ENCODE data around the gene P2RX2. TPM values are rescaled to one million over a fixed set of nuclear protein-coding genes. Genes with fewer than 3 reads are reported as not detected.

Gene P2RX2
- total RNA-seq: not detected

DNA sequence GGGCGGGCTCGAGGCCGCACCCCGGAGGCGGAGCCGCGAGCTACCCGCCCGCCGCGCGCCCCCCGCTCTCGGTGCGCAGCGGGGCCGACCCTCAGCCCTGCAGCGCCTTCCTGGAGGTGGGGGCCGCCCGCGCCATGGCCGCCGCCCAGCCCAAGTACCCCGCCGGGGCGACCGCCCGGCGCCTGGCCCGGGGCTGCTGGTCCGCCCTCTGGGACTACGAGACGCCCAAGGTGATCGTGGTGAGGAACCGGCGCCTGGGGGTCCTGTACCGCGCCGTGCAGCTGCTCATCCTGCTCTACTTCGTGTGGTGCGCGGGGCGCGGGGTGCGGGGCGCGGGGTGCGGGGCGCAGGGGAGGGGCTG lies at the start of gene P2RX2:
P2RX2 (plus strand) TSS at position 94 of the 361 bp plus-strand sequence; CDS start at position 135, 41 bp downstream.
- TF ChIP-seq, protein P1, sequence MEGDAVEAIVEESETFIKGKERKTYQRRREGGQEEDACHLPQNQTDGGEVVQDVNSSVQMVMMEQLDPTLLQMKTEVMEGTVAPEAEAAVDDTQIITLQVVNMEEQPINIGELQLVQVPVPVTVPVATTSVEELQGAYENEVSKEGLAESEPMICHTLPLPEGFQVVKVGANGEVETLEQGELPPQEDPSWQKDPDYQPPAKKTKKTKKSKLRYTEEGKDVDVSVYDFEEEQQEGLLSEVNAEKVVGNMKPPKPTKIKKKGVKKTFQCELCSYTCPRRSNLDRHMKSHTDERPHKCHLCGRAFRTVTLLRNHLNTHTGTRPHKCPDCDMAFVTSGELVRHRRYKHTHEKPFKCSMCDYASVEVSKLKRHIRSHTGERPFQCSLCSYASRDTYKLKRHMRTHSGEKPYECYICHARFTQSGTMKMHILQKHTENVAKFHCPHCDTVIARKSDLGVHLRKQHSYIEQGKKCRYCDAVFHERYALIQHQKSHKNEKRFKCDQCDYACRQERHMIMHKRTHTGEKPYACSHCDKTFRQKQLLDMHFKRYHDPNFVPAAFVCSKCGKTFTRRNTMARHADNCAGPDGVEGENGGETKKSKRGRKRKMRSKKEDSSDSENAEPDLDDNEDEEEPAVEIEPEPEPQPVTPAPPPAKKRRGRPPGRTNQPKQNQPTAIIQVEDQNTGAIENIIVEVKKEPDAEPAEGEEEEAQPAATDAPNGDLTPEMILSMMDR (IDR thresholded peaks at IDR 0.05; ENCODE audit: low read depth): no peak

DNA sequence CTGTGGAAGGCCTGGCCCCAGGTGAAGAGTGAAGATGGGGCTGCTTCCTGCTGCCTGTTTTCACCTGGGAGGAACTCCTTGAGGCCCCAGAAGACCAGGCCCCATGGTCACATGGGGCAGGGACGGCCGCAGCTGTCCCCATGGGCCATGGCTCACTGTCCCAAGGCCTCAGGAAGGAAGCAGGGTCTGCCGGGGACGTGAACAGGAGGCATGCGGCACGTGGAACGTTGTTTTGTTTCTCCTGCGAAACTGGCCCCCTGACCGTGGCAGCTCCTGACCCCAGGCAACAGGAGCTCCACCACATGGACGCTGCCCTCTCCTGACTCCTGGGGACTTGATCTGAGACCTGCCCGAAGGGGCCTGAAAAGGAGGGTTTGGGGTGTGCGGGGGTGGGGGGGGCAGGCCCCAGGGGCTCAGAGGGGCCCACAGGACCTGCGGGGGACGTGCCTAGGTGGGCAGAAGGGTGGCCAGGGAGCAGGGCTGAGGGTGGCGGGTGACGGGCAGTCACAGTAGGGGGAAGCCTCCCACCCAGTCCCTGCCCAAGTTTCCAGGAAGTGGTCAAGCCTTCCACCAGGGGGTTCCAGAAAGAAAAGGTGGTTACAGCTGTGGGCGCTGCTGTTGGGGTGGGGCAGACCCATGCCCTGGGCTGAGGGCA lies 49.6 kb upstream of the P2RX2 start:
- TF ChIP-seq, protein P1 (IDR thresholded peaks at IDR 0.05; ENCODE audit: low read depth): no peak

DNA sequence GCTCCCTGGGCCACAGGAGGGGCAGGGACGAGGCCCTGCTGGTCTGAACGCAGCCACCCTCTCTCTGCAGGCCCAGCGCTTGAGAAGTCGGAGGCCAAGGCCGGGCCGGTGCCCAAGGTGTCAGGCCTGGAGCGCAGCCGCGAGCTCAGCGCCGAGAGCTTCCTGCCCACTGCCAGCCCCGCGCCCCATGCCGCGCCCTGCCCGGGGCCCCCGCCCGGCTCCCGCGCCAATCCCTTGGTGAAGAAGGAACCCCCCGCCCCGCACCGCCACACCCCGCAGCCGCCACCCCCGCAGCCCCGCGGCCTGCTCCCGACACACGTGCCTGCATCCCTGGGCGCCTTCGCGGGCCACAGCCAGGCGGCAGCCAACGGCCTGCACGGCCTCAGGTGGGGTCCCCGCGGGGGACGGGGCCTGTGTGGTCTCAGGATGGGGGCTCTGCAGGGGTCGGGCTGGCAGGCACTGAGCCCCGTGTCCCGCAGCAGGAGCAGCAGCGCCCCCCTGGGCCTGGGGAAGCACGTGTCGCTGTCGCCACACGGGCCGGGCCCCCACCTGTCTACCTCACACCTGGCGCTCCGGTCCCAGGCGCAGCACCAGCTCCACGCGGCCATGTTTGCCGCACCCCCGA lies 48.6 kb upstream of the P2RX2 start:
- TF ChIP-seq, protein P1 (IDR thresholded peaks at IDR 0.05; ENCODE audit: low read depth): no peak

DNA sequence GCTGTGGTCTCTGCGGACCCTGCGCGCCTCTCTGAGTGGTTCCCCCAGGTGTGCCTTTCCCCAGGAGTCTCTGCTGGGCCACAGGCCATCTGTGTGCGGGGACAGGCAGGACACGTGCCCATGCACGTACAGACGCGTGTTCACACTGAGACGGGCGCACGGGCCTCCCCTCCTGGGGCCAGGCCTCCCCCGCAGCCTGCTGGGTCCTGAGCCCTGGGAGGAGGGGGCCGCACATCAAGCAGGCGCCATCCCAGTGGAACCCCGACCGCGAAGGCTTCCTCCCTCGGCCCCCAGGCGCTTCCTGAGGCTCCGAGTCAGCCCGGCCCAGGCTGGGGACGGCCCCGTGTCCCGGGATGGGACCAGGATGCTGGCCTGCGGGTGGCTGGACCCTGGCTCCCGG lies 47.9 kb upstream of the P2RX2 start:
- TF ChIP-seq, protein P1 (IDR thresholded peaks at IDR 0.05; ENCODE audit: low read depth): no peak

DNA sequence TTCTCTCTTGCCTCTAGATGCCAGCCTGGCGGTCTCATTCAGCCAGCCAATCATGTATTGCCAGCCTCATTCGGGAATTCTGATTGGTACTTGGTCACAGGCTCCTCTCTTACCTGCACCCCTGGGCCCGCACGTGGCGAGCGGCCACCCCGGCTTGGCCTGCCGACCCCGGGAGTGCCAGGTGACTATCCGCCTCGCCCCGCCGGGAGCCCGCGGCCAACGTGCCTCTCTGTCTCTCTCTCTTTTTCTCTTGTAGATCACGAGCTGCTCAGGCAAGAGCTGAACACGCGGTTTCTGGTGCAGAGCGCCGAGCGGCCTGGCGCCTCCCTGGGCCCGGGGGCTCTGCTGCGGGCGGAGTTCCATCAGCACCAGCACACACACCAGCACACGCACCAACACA lies 47.5 kb upstream of the P2RX2 start:
- TF ChIP-seq, protein P1 (IDR thresholded peaks at IDR 0.05; ENCODE audit: low read depth): no peak

DNA sequence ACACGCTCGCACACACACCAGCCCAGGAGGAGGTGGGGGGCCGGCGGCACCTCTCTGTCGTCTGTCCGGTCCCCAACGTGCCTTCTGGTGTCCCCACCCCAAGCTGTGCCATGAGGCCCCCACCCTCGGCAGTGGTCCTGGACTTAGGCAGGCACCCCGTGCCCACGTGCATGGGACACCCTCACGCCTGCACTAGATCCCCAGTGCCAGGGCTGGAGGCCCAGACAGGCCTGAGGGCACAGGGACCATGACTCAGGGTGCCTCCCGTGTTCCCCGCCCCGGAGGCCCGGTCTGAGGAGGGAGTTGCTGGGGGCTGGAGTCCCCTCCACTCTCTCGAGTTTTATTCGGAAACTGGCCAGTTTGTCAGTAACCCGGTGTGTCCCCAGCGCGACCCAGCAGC lies 47.0 kb upstream of the P2RX2 start:
- TF ChIP-seq, protein P1 (IDR thresholded peaks at IDR 0.05; ENCODE audit: low read depth): no peak

DNA sequence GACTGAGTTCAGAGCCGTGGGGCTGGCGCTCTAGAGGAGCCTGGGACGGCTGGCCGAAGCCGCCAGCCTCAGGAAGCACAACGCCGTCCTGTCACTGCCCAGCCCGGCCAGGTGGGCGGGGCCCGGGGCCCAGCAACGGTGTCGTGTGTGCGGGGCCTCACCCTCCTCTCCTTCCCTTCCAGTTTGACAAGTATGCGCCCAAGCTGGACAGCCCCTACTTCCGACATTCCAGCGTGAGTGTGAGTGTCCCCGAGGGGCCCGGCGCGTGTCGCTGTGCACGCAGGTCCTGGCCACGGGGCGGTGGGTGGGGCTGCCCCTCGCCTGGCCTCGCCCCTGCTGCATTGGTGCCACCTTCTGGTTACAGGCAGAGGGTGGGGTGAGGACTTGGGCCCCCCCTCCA lies 46.5 kb upstream of the P2RX2 start:
- TF ChIP-seq, protein P1 (IDR thresholded peaks at IDR 0.05; ENCODE audit: low read depth): no peak
